A204.1 (cell line): ENCODE measurements around the gene DNAJC9.

Source experiments
- FAIRE-seq: peaks from 2 replicates; lab custom pipeline; 2012; peaks lifted over from hg19 to GRCh38; lab: Jason Lieb, UNC

The DNAJC9 gene

DNA sequence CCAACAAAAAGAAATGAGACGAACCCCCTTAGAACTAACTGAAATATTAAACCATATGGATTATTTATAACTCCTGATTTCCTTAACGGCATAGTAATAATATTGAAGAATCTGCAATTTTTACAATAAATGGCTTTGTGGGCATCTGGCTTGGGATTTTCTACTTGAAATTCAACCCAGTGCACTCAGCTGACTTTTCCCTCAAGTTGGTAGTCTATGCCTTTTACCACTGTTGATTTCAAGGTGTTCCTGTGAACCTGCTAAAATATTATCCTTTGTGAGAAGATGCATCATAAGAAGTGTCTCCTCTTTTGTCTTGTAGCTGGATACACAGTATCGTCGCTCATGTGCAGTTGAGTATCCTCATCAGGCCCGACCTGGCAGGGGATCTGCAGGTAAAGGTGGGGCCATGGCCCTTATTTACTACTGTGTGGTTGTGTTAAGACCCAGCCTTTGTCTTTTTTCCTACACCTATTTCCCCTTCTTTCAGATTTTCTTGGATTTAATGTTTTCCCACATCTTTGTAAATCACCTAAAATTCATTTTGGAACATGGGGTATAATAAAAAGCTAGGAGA, 8.0 kb downstream of the DNAJC9 start:
- no peak for FAIRE-seq

- no peak for FAIRE-seq
Observed at GRCh38 chr10:73234695-73235094, 12.4 kb downstream of the DNAJC9 start.

DNA sequence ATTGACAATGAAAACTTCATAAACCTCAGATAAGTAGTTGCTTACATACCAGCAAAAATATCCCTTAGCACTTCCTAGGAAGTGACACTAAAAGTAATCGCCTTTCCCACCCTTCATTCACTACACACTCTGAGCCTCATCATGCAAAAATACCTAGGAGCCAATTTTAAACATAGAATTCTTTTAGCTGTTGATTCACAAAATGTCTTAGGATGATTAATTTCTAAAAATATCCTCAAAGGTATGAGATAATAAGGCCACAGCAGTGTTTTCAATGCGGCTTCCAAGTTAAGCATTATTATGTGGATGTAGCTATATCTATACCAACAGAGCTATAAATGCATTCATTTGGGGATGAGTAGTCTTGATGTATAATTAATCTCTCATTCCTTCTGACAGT, 13.2 kb downstream of the DNAJC9 start:
- no peak for FAIRE-seq

- no peak for FAIRE-seq
Observed at GRCh38 chr10:73232887-73233286, 14.2 kb downstream of the DNAJC9 start.

- no peak for FAIRE-seq
Observed at GRCh38 chr10:73229567-73229966, 17.5 kb downstream of the DNAJC9 start.

- no peak for FAIRE-seq
Observed at GRCh38 chr10:73228247-73228646, 18.8 kb downstream of the DNAJC9 start.

GRCh38 chr10:73226663-73227062, 20.4 kb downstream of the DNAJC9 start:
- no peak for FAIRE-seq

- peak; percentile 35 for FAIRE-seq
Observed at GRCh38 chr10:73225518-73225917, 21.5 kb downstream of the DNAJC9 start.

DNA sequence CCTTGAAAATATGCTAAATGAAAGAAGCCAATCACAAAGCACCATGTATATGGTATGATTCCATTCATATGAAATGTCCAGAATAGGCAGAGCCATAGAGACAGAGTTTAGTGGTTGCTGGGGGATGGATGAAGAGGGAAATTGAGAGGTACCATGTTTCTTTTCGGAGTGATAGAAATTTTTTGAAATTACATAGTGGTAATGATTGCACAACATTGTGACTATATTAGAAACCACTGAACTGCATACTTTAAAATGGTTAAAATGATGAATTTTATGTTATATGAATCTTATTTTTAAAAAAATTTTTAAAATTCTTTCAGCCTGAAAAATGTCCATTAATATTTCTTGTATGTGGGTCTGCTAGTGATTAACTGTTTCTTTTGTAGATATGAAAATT, 26.1 kb downstream of the DNAJC9 start:
- peak; percentile 64 for FAIRE-seq

GRCh38 chr10:73219384-73219783, 27.7 kb downstream of the DNAJC9 start:
- no peak for FAIRE-seq

GRCh38 chr10:73218431-73219191, 28.4 kb downstream of the DNAJC9 start:
- peak; percentile 91 for FAIRE-seq

DNA sequence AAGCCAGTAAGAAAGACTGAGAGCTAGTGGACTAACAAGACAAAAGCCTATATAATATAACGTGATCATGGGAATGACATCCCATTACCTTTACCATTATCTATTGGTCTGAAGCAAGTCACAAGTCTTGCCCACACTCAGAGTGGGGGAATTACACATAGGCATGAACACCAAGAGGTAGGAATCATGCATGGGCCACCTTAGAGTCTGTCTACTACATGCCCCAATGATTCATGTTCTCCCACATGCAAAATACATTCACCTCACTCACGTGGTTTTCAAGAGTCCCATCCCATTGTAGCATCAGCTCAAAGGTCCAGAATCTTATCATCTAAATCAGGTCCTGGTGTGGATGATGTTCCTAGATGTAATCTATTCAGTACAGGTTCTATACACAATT, 29.4 kb downstream of the DNAJC9 start:
- FAIRE-seq = no peak

DNA sequence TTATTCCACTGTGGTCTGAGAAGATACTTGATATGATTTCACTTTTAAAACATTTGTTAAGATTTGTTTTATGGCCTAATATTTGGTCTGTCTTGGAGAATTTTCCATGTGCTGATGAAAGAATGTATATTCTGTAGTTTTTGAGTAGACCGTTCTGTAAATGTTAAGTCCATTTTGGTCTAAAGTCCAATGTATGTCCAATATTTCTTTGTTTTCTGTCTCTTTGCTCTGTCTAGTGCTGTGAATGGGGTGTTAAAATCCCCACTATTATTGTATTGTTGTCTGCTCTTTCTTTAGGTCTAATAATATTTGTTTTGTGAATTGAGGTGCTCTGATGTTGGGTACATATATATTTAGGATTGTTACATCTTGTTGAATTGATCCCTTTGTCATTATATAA, 31.3 kb downstream of the DNAJC9 start:
- no peak for FAIRE-seq

DNA sequence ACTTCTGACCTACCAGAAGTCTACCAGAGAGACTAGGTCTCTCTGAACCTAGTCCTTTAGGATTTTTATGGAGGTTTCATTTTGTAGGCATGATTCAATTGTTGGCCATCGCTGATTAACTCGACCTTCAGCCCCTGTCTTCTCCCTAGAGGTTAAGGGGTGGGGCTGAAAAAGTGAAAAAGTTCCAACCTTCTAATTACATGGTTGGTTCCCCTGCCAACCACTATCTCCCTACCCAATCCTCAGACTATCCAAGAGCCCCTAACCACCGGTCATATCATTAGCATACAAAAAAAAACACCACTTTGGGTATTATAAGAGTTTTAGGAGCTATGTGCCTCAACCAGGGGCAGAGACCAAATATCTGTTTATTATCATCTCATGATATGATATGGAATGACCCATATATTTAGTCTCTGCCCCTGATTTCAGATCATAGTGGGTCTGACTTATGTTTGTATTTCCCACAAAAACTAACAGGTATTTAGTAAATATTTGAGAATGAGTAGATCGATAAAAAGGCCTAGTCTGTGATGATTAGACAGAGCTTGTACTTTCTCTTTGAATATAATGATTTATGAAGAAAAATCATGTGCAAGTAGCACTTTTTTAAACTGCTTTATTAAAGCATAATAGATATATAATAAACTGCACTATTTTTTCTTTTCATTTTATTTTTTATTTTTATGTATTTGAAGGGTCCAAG, 35.8 kb downstream of the DNAJC9 start:
- FAIRE-seq = no peak

- FAIRE-seq = no peak
Observed at GRCh38 chr10:73210395-73211105, 36.5 kb downstream of the DNAJC9 start.

DNA sequence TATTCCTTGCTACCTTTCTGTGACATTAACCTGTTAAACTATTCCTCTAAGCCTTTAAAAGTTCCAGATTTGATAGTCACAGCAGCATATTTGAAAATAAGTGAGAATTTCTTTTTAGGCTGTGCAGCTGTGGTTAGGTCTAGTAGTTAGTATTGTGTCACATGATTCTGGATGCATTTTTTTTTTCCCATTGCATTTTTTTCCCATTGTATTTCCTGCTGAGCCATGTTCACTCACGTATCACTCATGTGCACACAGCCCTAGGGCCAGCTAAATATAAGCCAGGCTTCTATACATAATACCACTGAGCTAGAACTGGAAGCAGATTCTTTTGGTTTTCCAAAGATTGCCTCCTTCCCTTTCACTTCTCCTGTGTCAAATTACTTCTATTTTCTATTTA, 37.4 kb downstream of the DNAJC9 start:
- FAIRE-seq = no peak

DNA sequence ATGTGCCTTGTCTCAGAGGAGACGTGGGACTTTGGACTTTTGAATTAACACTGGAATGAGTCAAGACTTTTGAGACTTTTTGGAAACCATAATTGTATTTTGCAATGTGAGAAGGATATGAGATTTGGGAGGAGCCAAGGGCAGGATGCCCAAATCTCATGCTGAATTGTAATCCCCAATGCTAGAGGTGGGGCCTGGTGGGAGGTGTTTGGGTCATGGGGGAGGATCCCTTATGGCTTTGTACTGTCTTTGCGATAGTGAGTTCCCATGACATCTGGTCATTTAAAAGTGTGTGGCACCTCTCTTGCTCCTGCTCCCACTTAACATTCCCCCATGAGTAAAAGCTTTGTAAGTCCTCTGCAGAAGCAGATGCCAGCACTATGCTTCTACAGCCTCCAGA, 39.2 kb downstream of the DNAJC9 start:
- no peak for FAIRE-seq

DNA sequence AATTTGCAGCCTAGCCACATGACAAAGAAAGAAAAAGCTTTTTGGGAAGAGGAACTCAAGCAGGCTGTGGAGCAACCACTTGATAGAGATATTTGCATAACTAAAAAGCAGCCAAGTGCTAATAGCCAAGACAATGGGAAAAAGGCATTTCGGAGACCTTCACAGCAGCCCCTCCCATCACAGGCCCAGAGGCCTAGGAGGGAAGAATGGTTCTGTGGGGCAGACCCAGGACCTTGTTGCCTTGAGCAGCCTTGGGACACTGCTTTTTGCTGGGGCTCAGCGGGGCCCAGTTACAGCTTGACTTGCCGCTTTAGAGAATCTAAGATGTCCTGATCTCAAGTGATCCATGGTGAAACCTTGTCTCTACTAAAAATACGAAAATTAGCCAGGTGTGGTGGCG, 40.7 kb downstream of the DNAJC9 start:
- FAIRE-seq = no peak

DNA sequence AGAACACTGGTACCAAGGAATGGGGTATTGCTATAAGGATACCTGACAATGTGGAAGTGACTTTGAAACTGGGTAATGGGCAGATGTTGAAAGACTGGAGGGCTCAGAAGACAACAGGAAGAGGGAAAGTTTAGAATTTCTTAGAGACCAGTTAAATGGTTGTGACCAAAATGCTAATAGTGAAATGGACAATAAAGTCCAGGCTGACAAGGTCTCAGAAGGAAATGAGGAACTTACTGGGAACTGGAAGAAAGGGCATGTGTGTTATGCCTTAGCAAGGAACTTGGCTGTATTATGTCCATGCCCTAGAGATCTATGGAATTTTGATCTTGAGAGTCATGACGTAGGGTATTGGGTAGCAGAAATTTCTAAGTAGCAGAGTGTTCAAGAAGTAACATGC, 41.2 kb downstream of the DNAJC9 start:
- no peak for FAIRE-seq

DNA sequence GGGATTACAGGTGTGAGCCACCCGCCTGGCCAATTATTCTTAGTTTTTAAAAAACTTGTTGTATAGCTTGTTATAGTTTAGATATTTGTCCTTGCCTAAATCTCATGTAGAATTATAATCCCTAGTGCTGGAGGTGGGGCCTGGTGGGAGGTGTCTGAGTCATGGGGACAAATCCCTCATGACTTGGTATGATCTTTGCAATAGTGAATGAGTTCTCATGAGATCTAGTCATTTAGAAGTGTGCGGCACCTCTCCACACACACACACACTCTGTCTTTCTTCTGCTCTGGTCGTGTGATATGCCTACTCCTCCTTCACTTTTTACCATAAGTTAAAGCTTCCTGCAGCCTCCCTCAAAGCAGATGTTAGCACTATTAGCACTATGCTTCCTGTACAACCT, 42.0 kb downstream of the DNAJC9 start:
- no peak for FAIRE-seq
